ENCODE results near the gene KIAA0930.

KIAA0930 gene

DNA sequence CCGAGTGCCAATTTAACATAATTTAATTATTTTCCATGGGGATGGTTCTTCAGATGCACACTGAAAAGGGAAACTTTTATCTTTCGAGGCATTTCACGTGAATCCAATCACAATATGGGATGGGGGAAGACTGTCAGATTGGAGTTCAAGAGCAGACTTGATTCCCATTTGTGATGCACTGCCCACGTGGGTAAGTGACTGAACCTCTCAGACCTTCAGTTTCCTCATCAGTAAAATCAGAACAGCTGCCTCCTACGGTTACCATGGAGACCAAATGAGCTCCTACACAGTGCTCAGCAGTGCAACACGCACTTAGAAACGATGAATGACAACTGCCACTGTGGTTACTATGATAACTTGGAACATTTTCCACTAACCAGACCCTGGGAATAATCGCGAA is 21.7 kb downstream of the KIAA0930 start:
- TF ChIP-seq, protein P1, sequence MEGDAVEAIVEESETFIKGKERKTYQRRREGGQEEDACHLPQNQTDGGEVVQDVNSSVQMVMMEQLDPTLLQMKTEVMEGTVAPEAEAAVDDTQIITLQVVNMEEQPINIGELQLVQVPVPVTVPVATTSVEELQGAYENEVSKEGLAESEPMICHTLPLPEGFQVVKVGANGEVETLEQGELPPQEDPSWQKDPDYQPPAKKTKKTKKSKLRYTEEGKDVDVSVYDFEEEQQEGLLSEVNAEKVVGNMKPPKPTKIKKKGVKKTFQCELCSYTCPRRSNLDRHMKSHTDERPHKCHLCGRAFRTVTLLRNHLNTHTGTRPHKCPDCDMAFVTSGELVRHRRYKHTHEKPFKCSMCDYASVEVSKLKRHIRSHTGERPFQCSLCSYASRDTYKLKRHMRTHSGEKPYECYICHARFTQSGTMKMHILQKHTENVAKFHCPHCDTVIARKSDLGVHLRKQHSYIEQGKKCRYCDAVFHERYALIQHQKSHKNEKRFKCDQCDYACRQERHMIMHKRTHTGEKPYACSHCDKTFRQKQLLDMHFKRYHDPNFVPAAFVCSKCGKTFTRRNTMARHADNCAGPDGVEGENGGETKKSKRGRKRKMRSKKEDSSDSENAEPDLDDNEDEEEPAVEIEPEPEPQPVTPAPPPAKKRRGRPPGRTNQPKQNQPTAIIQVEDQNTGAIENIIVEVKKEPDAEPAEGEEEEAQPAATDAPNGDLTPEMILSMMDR (conservative IDR thresholded peaks at IDR 0.05; ENCODE audit: low read length), result no peak
- peak; percentile 38 for DNase-seq (ENCODE audit: low read depth)

DNA sequence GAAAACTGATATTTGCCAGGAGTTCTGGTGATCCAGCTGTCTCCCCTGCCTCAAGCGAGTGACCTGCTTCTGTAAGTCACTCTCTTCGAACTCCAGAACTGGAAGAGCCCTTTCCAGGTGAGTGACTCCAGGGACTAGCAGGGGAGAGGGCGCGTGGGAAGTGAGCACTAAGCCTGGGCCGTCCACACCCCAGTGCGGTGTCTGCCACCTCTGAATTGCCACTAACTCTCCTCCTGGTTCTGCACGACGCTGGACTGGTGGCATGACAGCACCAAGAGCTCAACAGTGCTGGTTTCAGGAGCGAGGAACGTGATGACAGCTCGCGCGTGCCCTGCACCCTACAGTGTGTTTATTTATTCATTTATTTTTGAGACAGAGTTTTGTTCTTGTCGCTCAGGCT is 22.9 kb downstream of the KIAA0930 start:
- no peak for DNase-seq (ENCODE audit: low read depth)
- TF ChIP-seq, protein P1 (conservative IDR thresholded peaks at IDR 0.05; ENCODE audit: low read length), result no peak
- H3K4me3 ChIP-seq (ENCODE audit: low read length), result no peak overlapping the region

More for the DNA sequence above, 21.7 kb downstream of the KIAA0930 start:
- H3K4me3 ChIP-seq (ENCODE audit: low read length), result no peak overlapping the region

DNA sequence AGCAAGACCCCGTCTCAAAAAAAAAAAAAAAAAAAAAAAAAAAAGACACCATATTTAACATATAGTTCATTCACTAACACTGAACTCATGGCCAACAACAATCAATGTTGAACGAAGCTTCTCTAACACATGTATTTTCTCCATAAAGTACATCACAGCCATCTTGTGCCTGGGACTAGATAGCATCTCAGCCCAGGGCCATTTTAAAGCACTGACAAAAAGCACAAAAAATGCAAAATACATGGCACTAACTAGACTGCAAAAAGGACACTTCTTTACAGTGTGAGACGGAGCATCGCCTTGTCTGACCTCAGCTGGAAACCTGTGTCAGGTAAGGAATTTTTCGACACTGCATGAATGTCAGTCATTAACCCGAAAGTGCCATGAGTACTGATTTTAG is 23.3 kb downstream of the KIAA0930 start:
- no peak for DNase-seq (ENCODE audit: low read depth)
- TF ChIP-seq, protein P1 (conservative IDR thresholded peaks at IDR 0.05; ENCODE audit: low read length), result no peak
- no peak overlapping the region for H3K4me3 ChIP-seq (ENCODE audit: low read length)

DNA sequence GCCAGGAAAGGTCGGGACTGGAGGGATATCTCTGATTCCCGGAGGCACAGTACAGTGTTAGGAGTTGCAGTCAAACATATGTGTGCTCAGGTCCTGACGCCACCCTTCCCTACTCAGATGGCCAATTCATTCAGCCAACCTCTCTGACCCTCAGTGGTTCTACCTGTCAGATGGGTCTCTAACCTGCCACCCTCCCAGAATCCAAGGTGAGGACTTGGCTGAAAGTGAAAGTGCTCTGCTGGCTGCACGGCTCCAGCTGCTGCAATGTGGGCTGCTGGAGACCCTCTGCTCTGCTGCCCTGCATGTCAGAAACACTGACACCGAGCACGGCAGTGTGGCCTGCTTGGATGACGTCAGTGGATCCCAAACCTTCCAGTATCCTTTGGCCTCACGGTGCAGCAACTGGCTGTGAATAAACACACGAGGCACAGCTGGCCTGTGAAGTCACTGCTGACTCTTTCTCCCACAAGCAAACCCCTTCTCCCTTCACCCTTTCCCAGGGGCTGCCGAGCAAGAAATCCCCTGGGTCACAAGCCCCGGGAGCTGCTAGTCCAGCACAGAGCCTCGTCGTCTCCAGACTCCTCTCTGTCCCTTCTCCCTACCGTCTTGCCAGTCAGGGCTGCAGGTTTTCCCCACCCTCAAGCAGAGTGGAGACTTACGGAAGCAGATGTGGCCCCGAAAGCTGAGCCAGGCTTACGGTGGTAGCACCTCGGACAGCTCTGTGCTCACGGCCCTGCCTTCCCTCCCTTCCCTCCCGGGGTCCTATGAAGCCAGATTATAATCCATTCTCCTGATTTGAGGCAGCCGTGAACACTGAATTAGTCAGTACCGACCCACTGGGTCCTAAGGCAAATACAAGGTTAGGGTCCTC is 24.3 kb downstream of the KIAA0930 start:
- no peak overlapping the region for H3K4me3 ChIP-seq (ENCODE audit: low read length)
- TF ChIP-seq, protein P1 (conservative IDR thresholded peaks at IDR 0.05; ENCODE audit: low read length), result no peak
- no peak for DNase-seq (ENCODE audit: low read depth)

DNA sequence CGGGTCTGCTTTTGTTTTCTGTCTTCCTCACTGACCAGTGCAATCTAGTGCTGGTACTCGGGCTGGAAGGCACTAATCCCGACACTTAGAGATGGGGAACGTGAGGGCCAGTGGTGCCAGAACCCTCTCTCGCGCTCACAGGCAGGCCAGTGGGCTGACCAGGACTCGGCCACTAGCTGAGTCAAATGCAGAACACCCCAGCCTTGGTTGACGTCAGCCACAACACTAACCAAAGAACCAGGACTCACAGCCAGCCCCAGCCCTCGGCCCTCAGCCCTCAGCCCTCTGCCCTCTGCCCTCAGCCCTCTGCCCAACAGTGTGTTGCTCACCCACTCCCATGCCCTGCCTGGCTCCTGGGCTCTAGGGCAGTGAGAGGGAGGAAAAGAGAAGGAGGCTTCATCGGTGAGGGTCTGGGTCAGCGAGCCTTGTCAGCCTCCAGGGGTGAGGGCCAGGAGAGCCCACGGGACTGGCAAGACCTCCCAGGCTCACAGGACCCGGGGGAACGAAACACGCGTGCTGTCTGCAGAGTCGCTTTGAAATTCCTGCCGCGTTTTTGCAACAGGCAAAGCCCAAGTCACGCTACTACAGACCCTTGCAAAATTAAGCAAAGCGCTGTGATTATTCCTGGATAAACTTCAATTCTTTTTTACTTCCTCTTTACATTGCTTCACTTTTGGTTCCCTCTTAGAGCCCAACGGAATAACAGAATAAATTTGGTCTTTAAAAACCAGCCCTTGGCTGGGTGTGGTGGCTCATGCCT is 27.5 kb downstream of the KIAA0930 start:
- TF ChIP-seq, protein P1 (conservative IDR thresholded peaks at IDR 0.05; ENCODE audit: low read length), result no peak
- H3K4me3 ChIP-seq (ENCODE audit: low read length), result peak overlapping the region; percentile 62
- peak; percentile 58 for DNase-seq (ENCODE audit: low read depth)

DNA sequence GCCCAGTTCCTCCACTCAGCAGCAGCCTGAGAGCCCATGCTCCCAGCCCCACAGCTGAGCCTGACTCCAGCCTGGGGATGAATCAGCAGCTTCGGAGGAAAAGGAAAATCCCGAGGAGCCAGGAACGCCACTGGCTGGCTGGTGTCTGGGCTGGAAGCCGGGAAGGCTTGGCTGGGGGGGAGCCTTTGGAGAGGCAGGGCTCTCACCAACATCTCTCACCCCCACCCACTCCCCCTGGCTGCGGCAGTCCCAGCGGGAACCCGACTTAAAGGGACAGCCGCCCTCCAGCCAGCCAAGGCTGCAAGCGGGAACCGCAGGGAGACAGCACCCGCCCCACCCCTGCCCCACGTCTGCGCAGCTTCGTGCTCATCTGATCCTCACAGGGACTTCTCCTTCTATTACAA is 28.4 kb downstream of the KIAA0930 start:
- DNase-seq (ENCODE audit: low read depth), result peak; percentile 92
- TF ChIP-seq, protein P1 (conservative IDR thresholded peaks at IDR 0.05; ENCODE audit: low read length), result no peak; the same call in 1 of the 2 replicates
- peak overlapping the region; percentile 62 for H3K4me3 ChIP-seq (ENCODE audit: low read length)

Data from AG10803 (cell line).